ENCODE measurements around the gene MAZ. TPM values are rescaled to one million over a fixed set of nuclear protein-coding genes. Genes with fewer than 3 reads are reported as not detected.

The MAZ gene
- total and polyA plus RNA-seq, 2 of the 13 experiments (the other 11 are each of a cell fraction or from before 2014, with no cell fraction given) = 203 to 277 TPM

DNA sequence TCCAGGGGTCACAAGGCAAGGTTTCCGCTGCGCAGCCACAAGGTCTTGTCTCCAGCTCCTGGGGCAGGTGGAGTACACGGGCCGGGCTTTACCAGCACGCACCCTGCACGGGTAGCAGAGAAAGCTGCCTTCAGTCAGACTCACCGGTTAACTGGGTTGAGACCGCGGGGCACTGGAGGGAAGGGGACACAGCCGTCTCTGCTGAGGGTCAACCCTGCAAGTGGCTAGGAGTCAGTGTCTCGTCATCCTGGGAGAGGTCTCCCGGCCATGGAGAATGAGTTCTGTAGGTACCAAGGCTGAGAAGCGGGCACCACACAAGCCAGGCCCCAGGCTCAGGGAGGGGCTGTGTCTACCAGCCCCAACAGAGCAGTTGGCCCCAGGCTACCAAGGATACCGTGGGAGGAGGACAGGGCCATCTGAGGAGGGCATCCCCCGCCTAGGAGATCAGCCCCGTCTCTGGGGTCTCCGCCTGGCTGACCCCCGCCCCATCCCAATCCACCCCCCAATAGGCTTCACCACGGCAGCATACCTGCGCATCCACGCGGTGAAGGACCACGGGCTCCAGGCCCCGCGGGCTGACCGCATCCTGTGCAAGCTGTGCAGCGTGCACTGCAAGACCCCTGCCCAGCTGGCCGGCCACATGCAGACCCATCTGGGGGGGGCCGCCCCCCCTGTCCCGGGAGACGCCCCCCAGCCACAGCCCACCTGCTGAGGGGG is 2.9 kb downstream of the MAZ start:
- no peaks in the 10 kb centered on the region for H3K9me3 ChIP-seq (ENCODE audit: low read length)
- peak overlapping the region; percentile 77 for H3K27ac ChIP-seq (ENCODE audit: extremely low read length, insufficient read depth, low read length)
- in situ Hi-C loops (cut with HindIII; ENCODE audit: extremely low pct_ligation_motif_present, low pct_unique_long_range_greater_than_20kb) (loop anchor here (25.0 kb wide), 1 partner anchor 853 kb away; the partner anchor contains the start of genes FBRS and PRR14), intact Hi-C loops (cut with micrococcal nuclease; ENCODE audit: unreplicated experiment) (no loop called here)
- H3K36me3 ChIP-seq (replicated peaks in 1 of 2; ENCODE audit: control insufficient read depth in 1 of 2, insufficient read depth in 2 of 2, low read length in 2 of 2) = peaks cover 6 to 27% of the 10 kb centered on the region in 2 experiments
- ChIA-PET POLR2A (interaction anchor here (0.7 to 4.3 kb wide), 9 partner anchors 12 to 130 kb away, joined by 4 to 56 read pairs (median 16); partner anchors contain the start of genes ASPHD1, CDIPT, KIF22 and MVP), CTCF (ENCODE audit: low intra/inter-chr PET ratio, low total read pairs) (no interaction called here)
- peak overlapping the region in 2 of 3 experiments; percentile 63 to 85; a peak in 3 of 6 replicates for H3K4me3 ChIP-seq (replicated peaks in 1 of 3; ENCODE audit: insufficient read depth in 1 of 3, low read depth in 2 of 3, low read length in 3 of 3)
- H3K9ac ChIP-seq (ENCODE audit: insufficient read depth, low read depth, low read length) = peak overlapping the region; percentile 78; the same call in 1 of the 2 replicates
- ATAC-seq (no peak), FAIRE-seq (no peak), DNase-seq (ENCODE audit: low spot score) (no peak)
- peaks cover 23% of the 10 kb centered on the region; the same call in 1 of the 2 replicates for H4K20me1 ChIP-seq (ENCODE audit: insufficient read depth, low read length)
- H3K4me1 ChIP-seq (ENCODE audit: insufficient read depth, low read length) = peaks cover 70% of the 10 kb centered on the region
- peaks cover 0 to 12% of the 10 kb centered on the region in 2 experiments; a peak in 2 of 5 replicates for H3K27me3 ChIP-seq (ENCODE audit: control insufficient read depth in 1 of 2, insufficient read depth in 2 of 2, low read length in 2 of 2)
- WGBS (ENCODE audit: low lambda C conversion rate) = 96% methylated on average over 17 of the region's 31 CpGs
- no TSS peak for BruUV-seq (replicated peaks)
- peaks cover 22% of the 10 kb centered on the region for H3K79me2 ChIP-seq (ENCODE audit: insufficient read depth, low read length)
- no peak overlapping the region for H2AFZ ChIP-seq (ENCODE audit: low read length)
- H3K4me2 ChIP-seq (ENCODE audit: low read depth, low read length) = peak overlapping the region; percentile 88
- no peak for TF ChIP-seq ZFP41 (CRISPR knock-in tag; IDR thresholded peaks at IDR 0.05; ENCODE audit: borderline replicate concordance)
- no peak for TF ChIP-seq ZNF318 (CRISPR knock-in tag; IDR thresholded peaks at IDR 0.05)
- 0 out of 2 replicates have a peak, but pooled peaks have one; percentile 30 for TF ChIP-seq ZNF138 (CRISPR knock-in tag; IDR thresholded peaks at IDR 0.05; ENCODE audit: low read depth)
- peak; percentile 11 for TF ChIP-seq SRSF1 (optimal IDR thresholded peaks at IDR 0.05; ENCODE audit: low read depth, low read length)
- TF ChIP-seq RBM22 (optimal IDR thresholded peaks at IDR 0.05; ENCODE audit: low read length) = peak; percentile 43
- TF ChIP-seq HOXA9 (CRISPR knock-in tag; IDR thresholded peaks at IDR 0.05; ENCODE audit: borderline replicate concordance) = 0 out of 2 replicates have a peak, but pooled peaks have one; percentile 10
- no peak for TF ChIP-seq ZNF749 (CRISPR knock-in tag; IDR thresholded peaks at IDR 0.05; ENCODE audit: borderline replicate concordance)
- no peak for TF ChIP-seq NR2F2 (IDR thresholded peaks at IDR 0.05; ENCODE audit: borderline replicate concordance, low read depth)
- TF ChIP-seq KMT2A (CRISPR knock-in tag; IDR thresholded peaks at IDR 0.05) = no peak
- TF ChIP-seq, protein P1, sequence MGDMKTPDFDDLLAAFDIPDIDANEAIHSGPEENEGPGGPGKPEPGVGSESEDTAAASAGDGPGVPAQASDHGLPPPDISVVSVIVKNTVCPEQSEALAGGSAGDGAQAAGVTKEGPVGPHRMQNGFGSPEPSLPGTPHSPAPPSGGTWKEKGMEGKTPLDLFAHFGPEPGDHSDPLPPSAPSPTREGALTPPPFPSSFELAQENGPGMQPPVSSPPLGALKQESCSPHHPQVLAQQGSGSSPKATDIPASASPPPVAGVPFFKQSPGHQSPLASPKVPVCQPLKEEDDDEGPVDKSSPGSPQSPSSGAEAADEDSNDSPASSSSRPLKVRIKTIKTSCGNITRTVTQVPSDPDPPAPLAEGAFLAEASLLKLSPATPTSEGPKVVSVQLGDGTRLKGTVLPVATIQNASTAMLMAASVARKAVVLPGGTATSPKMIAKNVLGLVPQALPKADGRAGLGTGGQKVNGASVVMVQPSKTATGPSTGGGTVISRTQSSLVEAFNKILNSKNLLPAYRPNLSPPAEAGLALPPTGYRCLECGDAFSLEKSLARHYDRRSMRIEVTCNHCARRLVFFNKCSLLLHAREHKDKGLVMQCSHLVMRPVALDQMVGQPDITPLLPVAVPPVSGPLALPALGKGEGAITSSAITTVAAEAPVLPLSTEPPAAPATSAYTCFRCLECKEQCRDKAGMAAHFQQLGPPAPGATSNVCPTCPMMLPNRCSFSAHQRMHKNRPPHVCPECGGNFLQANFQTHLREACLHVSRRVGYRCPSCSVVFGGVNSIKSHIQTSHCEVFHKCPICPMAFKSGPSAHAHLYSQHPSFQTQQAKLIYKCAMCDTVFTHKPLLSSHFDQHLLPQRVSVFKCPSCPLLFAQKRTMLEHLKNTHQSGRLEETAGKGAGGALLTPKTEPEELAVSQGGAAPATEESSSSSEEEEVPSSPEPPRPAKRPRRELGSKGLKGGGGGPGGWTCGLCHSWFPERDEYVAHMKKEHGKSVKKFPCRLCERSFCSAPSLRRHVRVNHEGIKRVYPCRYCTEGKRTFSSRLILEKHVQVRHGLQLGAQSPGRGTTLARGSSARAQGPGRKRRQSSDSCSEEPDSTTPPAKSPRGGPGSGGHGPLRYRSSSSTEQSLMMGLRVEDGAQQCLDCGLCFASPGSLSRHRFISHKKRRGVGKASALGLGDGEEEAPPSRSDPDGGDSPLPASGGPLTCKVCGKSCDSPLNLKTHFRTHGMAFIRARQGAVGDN (CRISPR knock-in tag; IDR thresholded peaks at IDR 0.05) = 0 out of 2 replicates have a peak, but pooled peaks have one; percentile 14

All from HepG2 (cell line).